ENCODE data around the gene TMED6.

The TMED6 gene

GRCh38 chr16:69393898-69394849, 42.6 kb upstream of the TMED6 start:
- DNase-seq (ENCODE audit: low spot score): no peak
- Histone ChIP-seq H3K4me3 (no peak overlapping the region), H3K27ac (no peak overlapping the region)
- TF ChIP-seq, protein P1, sequence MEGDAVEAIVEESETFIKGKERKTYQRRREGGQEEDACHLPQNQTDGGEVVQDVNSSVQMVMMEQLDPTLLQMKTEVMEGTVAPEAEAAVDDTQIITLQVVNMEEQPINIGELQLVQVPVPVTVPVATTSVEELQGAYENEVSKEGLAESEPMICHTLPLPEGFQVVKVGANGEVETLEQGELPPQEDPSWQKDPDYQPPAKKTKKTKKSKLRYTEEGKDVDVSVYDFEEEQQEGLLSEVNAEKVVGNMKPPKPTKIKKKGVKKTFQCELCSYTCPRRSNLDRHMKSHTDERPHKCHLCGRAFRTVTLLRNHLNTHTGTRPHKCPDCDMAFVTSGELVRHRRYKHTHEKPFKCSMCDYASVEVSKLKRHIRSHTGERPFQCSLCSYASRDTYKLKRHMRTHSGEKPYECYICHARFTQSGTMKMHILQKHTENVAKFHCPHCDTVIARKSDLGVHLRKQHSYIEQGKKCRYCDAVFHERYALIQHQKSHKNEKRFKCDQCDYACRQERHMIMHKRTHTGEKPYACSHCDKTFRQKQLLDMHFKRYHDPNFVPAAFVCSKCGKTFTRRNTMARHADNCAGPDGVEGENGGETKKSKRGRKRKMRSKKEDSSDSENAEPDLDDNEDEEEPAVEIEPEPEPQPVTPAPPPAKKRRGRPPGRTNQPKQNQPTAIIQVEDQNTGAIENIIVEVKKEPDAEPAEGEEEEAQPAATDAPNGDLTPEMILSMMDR (IDR thresholded peaks at IDR 0.05): no peak

DNA sequence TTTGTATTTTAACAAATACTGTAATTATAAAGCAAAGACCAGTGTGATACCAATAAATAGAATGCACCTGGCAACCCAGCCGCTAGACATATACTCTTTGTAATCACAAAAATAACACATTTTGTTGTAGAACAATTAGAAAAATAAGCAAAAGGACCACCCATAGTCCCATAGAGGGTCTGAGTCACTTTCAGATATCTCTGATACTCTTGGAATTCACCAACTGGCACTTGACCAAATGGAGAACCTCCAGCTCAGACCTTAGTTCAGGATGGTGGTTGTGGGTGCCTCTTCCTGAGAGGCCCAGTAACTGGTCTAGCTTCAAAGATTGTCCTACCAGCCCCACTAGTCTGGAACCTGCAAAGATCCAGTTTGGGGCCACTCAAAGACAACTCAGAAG, 35.0 kb upstream of the TMED6 start:
- TF ChIP-seq, protein P1 (IDR thresholded peaks at IDR 0.05): no peak
- DNase-seq (ENCODE audit: low spot score): no peak
- H3K4me3 ChIP-seq: no peak overlapping the region
- peak overlapping the region in 1 of 2 donors; percentile 84 for H3K27ac ChIP-seq

- Histone ChIP-seq H3K4me3 (peak overlapping the region; percentile 96), H3K27ac (peak overlapping the region; percentile 84 to 99)
- DNase-seq (ENCODE audit: low spot score): no peak
- TF ChIP-seq, protein P1 (IDR thresholded peaks at IDR 0.05): no peak
These were observed 33.4 kb upstream of the TMED6 start for GRCh38 chr16:69384974-69385373.

DNA sequence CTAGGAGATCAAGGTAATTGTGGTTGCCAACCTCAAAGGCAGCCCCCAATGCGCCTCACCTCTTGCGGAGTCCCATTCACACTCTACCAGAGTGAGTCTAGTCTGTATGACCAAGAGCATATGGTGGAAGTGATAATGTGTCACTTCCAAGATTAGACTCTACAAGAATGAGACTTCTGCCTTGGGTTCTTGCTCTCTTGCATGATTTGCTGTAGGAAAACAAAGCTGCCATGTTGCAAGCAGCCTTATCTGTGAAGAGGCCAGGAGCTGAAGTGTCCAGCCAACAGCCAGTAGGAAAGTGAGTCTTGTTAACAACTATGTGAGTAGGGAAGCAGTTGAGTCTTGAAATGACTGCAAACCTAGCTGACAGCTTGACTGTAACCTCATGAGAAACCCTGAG, 30.8 kb upstream of the TMED6 start:
- Histone ChIP-seq H3K27ac (no peak overlapping the region), H3K4me3 (no peak overlapping the region)
- TF ChIP-seq, protein P1 (IDR thresholded peaks at IDR 0.05): no peak
- no peak for DNase-seq (ENCODE audit: low spot score)

DNA sequence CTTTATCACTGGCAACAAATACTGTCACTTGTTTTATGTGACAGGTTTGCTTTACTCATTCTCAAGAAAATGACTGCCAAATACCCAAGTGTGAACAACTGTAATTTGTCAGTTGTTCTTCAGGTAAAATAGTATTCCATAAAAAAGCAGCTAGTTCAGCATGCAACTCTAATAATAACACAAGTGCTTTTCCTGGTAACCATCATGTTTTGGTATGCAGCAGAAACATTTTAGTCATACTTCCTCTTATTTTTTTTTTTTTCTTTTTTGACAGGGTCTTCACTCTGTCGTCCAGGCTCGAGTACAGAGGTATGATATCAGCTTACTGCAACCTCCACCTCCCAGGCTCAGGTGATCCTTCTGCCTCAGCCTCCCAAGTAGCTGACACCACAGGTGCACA, 29.6 kb upstream of the TMED6 start:
- Histone ChIP-seq H3K27ac (peak overlapping the region in 1 of 2 donors; percentile 50), H3K4me3 (no peak overlapping the region)
- TF ChIP-seq, protein P1 (IDR thresholded peaks at IDR 0.05): no peak
- no peak for DNase-seq (ENCODE audit: low spot score)

- Histone ChIP-seq H3K27ac (no peak overlapping the region), H3K4me3 (no peak overlapping the region)
- TF ChIP-seq, protein P1 (IDR thresholded peaks at IDR 0.05): no peak
- no peak for DNase-seq (ENCODE audit: low spot score)
These were observed 27.2 kb upstream of the TMED6 start for GRCh38 chr16:69378760-69379159.

DNA sequence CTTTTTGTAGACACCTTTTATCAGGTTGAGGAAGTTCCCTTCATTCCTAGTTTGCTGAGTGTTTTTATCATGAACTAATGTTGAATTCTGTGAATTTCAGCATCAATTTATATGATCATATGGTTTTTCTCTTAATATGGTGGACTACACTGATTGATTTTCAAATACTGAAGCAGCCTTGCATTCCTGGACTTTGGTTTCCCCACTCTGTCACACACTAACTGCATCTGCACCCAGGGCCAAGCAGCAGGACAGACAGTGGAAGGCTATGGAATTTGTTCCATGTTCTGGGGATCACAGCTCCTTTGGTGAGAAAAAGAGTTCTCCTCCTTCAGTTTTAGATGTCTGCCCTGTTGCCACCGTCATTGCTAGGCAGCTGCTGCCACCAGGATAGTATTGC, 26.4 kb upstream of the TMED6 start:
- H3K4me3 ChIP-seq: no peak overlapping the region
- no peak for DNase-seq (ENCODE audit: low spot score)
- no peak overlapping the region for H3K27ac ChIP-seq
- TF ChIP-seq, protein P1 (IDR thresholded peaks at IDR 0.05): no peak
